Duodenal mucosa (tissue), 2 donors: ENCODE data around the gene CHN1.

Source experiments
- H3K27ac ChIP-seq: one replicate; pipeline ENCODE4 v1.7.0; 2013; ENCODE audit warnings: low read depth, low read length
- H3K27me3 ChIP-seq, 2 donors: one replicate each; pipeline ENCODE4 v1.7.0; 2013; ENCODE audit warnings: low read length in 2 of 2, control low read depth in 1 of 2; ENCODE audit not compliant: insufficient read depth in 2 of 2, control insufficient read depth in 1 of 2
- H3K36me3 ChIP-seq, 2 donors: one replicate each; pipeline ENCODE4 v1.7.0; 2013; ENCODE audit warnings: low read length in 2 of 2, control low read depth in 1 of 2; ENCODE audit not compliant: insufficient read depth in 2 of 2, control insufficient read depth in 1 of 2
- H3K4me1 ChIP-seq, 2 donors: one replicate each; pipeline ENCODE4 v1.7.0; 2013; ENCODE audit warnings: low read length in 2 of 2, control low read depth in 1 of 2; ENCODE audit not compliant: insufficient read depth in 2 of 2, control insufficient read depth in 1 of 2
- H3K4me3 ChIP-seq, 2 donors: one replicate each; pipeline ENCODE4 v1.7.0; 2013; ENCODE audit warnings: low read length in 2 of 2, low read depth in 1 of 2
- H3K9ac ChIP-seq, 2 donors: one replicate each; pipeline ENCODE4 v1.7.0; 2013; ENCODE audit warnings: low read length in 2 of 2, low read depth in 1 of 2
- H3K9me3 ChIP-seq, 2 donors: one replicate each; pipeline ENCODE4 v1.7.0; 2013; ENCODE audit warnings: low read length in 2 of 2, control low read depth in 1 of 2; ENCODE audit not compliant: control insufficient read depth in 1 of 2

CHN1 gene

DNA sequence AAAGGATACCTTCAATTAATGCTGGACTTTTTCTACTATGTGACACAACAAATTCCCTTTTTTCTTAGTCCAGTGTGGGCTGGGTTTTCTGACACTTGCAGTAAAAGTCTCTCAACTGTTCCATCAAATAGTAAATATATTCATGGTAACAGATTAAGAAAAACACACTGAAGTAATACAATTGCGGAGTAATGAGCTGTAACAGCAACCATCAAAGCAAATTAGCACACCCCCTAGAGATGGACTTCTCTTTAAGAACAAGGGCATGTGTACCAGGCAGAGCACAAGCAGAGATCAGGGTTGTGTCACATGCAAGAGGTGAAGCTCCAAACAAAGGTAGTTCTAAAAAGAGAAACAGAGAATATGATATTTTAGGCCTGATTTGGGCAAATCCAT is 168.2 kb downstream of the CHN1 start:
- no peak overlapping the region for H3K9ac ChIP-seq
- no peak overlapping the region for H3K27ac ChIP-seq
- no peaks in the 10 kb centered on the region for H3K27me3 ChIP-seq
- no peak overlapping the region for H3K4me3 ChIP-seq
- H3K36me3 ChIP-seq, result no peaks in the 10 kb centered on the region
- no peaks in the 10 kb centered on the region for H3K9me3 ChIP-seq
- no peaks in the 10 kb centered on the region for H3K4me1 ChIP-seq

DNA sequence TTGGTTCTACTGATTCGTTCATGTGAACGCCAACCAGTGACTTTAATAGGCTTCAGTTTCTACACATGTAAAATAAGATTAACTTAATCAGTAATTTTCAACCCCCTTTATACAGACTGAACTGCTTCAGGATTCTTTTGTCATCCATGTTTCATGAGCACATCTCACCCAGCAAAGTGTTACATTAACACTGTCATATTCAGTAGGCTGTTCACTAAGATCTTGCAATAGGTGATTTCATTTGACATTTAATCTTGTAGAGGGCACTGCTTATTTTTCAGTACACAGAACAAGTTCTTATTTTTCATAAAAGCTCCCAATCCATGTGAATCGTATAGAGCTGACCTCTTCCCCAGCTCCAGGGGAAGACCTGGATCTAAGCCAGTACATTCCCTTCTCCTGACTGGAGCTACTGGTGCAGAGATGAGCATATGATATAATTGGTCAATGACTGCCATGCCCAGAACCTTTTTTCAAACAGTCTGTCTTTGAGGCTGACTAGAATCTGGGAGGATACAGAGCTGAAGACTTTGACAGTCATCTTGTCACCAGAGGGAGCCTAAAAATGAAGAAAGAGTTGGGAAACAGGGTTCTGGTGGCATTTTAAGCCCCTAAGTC is 168.7 kb downstream of the CHN1 start:
- no peak overlapping the region for H3K27ac ChIP-seq

DNA sequence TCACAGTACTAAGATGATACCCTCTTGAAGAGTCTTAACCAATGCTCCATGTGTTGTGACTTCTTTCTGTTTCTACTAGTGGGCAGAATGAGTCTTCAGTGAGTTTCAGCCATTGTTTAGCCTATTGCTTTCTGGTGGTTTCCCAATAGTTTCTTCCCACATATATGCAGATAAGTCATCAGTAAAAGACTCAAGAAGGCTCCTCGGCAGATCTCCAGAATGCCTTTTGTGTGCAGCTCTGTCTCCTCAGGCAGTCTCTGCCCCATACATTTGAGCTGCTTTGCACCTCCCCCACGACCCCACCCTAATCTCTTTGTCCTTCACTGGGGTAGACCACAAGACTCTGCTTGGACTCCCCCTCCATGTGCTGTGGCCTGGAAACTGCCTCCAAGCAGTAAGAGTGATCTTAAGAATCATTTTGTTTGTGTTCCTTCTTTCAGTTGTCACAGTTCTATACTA is 169.4 kb downstream of the CHN1 start:
- no peaks in the 10 kb centered on the region for H3K27me3 ChIP-seq
- no peak overlapping the region for H3K4me3 ChIP-seq
- no peaks in the 10 kb centered on the region for H3K4me1 ChIP-seq
- no peaks in the 10 kb centered on the region for H3K36me3 ChIP-seq
- no peak overlapping the region for H3K27ac ChIP-seq
- no peak overlapping the region for H3K9ac ChIP-seq
- no peaks in the 10 kb centered on the region for H3K9me3 ChIP-seq

More for the DNA sequence above, 168.7 kb downstream of the CHN1 start:
- no peaks in the 10 kb centered on the region for H3K4me1 ChIP-seq
- H3K36me3 ChIP-seq, result no peaks in the 10 kb centered on the region
- no peaks in the 10 kb centered on the region for H3K9me3 ChIP-seq
- H3K9ac ChIP-seq, result no peak overlapping the region
- no peak overlapping the region for H3K4me3 ChIP-seq
- H3K27me3 ChIP-seq, result no peaks in the 10 kb centered on the region

DNA sequence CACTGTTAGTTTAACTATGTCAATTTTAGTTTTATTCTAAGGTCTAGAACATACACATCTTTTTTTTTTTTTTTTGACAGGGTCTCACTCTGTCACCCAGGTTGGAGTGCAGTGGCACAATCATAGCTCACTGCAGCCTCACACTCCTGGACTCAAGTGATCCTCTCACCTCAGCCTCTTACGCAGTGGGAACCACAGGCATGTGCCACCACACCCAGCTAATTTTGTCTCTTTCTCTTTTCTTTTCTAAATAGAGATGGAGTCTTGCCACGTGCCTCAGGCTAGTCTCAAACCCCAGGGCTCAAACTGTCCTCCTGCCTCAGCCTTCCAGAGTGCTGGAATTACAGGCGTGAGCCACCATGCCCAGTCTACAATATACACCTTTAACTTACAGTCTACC is 171.4 kb downstream of the CHN1 start:
- no peak overlapping the region for H3K27ac ChIP-seq

DNA sequence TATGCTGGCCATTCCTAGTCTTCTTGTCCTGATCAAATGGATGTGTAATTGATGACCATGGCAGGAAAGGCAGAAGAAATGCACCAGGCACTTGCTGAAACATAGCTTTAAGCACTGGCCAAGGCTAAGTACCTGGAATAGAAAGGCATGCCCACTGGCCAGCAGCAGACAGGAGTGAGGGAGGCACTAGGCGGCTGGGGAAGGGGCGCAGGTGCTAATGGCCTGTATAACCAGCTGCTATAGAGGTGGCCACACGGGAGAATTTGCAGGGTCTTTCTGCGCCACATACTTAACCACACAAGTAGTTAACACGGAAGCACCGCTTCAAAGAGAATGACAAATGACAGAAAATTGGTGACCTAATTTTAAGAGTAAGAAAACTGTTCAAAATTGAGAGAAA is 174.6 kb downstream of the CHN1 start:
- no peak overlapping the region for H3K4me3 ChIP-seq
- H3K27me3 ChIP-seq, result no peaks in the 10 kb centered on the region

More for the DNA sequence above, 171.4 kb downstream of the CHN1 start:
- Histone ChIP-seq H3K9ac (no peak overlapping the region), H3K36me3 (no peaks in the 10 kb centered on the region), H3K9me3 (no peaks in the 10 kb centered on the region), H3K27me3 (no peaks in the 10 kb centered on the region), H3K4me1 (no peaks in the 10 kb centered on the region), H3K4me3 (no peak overlapping the region)

DNA sequence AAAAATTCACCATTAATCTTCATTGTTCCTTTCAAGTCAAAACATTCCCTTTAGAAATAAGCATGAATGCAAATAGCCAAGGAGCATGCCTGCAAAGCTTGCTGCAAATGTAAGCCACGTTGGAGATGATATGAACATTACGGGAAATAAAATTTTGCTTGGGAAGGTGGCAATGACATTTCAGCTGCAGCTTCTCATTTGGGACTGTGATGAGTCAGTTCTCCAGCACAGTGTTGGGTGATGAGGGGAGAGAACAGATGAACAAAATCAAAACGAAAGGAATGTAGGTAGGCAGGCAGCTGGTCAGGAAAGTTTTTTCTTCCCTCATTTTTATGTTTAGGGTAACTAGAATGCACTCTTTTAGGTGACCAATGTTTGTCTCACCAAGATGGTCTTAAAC is 175.6 kb downstream of the CHN1 start:
- Histone ChIP-seq H3K4me3 (no peak overlapping the region), H3K27me3 (no peaks in the 10 kb centered on the region), H3K9ac (no peak overlapping the region), H3K4me1 (no peaks in the 10 kb centered on the region), H3K27ac (no peak overlapping the region), H3K36me3 (no peaks in the 10 kb centered on the region), H3K9me3 (no peaks in the 10 kb centered on the region)

More for the DNA sequence above, 174.6 kb downstream of the CHN1 start:
- no peaks in the 10 kb centered on the region for H3K4me1 ChIP-seq
- H3K27ac ChIP-seq, result no peak overlapping the region
- no peaks in the 10 kb centered on the region for H3K36me3 ChIP-seq
- no peaks in the 10 kb centered on the region for H3K9me3 ChIP-seq
- no peak overlapping the region for H3K9ac ChIP-seq

DNA sequence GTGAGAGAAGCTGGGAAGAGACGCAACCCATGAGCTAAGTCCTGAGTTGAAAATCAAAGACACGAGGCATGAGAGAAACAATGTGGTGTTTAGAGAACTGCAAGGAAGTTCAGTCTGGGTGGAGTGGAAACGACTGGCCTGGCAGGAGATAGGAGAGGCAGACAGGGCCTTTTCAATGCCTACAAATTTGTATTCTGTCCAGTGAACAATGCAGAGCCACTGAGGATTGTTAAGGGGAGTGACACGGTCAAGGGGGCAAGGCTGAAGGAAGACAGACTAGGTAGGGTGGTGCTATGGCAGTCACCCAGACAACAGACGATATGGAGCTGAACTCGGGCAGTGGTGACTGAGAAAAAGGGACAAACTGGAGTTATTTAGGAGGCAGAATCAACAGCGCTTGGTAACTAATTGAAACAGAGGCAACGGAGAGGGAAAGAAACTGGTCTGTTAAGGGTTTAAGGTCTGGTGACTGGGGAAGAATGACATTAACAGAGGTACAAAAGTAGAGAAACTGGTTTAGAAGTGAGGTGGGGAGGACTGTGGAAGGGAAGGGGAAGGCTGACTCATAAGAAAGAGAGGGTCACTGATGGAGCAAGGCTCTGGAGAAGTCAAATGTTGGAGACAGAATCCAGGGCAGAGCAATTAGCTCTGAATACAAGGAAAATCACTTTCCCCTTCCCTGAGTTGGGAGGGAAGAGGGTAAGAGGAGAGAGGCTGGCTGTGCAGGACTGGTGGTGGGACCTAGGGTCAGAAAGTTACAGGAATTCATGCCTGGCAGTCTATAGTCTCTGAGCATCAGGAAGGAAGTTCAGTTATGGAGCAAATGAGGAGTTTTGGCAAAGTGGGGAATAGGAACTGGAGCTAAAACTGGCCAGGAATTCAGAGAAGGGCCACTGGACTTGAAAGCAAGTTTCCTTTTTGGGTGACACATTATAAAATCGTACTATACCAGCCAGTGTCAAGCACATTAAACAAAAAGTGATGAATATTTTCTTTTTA is 177.5 kb downstream of the CHN1 start:
- Histone ChIP-seq H3K4me1 (no peaks in the 10 kb centered on the region), H3K36me3 (no peaks in the 10 kb centered on the region), H3K9me3 (no peaks in the 10 kb centered on the region), H3K4me3 (no peak overlapping the region), H3K27me3 (no peaks in the 10 kb centered on the region), H3K27ac (no peak overlapping the region), H3K9ac (no peak overlapping the region)

DNA sequence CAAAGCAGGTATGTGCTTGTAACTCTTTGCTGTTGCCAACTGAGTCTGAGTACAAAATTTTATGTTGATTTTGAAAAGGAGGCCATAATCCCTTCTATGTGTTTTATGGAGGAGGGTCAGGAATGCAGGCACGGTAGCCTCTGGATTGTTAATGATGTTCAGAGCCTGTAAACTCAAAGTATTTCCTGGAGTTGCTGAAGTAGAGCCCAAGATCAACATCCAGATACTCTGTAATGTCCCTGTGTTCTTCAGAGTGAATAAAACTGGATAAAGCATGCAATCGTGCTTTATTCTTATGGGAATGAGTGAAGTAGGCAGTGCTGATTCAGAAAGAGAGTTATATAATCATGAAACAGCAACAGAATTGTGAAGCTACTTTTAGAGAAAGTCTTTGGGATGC is 179.1 kb downstream of the CHN1 start:
- Histone ChIP-seq H3K36me3 (no peaks in the 10 kb centered on the region), H3K9ac (no peak overlapping the region), H3K27ac (no peak overlapping the region), H3K27me3 (no peaks in the 10 kb centered on the region), H3K4me1 (no peaks in the 10 kb centered on the region), H3K4me3 (no peak overlapping the region), H3K9me3 (no peaks in the 10 kb centered on the region)

DNA sequence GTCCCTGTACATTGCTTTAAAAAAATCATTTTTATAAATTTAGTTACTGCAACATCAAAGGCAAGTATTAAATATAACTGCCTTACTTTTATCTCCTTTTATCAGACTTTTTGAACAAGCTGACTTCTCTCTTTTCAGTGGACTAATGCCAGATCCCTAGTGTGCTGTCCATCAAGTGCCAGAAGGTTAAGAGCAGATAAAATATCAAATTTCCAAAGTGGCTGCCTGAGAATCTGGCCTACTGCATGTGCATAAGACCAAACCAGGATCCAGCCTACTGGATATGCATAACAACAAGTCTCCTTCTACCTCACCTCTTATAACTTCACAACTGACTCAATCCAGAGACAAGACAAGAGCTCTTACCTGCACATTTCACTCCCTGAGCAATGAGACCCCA is 181.1 kb downstream of the CHN1 start:
- no peaks in the 10 kb centered on the region for H3K36me3 ChIP-seq
- H3K9ac ChIP-seq, result no peak overlapping the region
- no peak overlapping the region for H3K4me3 ChIP-seq
- no peaks in the 10 kb centered on the region for H3K4me1 ChIP-seq
- H3K27ac ChIP-seq, result no peak overlapping the region
- H3K27me3 ChIP-seq, result no peaks in the 10 kb centered on the region
- no peaks in the 10 kb centered on the region for H3K9me3 ChIP-seq

DNA sequence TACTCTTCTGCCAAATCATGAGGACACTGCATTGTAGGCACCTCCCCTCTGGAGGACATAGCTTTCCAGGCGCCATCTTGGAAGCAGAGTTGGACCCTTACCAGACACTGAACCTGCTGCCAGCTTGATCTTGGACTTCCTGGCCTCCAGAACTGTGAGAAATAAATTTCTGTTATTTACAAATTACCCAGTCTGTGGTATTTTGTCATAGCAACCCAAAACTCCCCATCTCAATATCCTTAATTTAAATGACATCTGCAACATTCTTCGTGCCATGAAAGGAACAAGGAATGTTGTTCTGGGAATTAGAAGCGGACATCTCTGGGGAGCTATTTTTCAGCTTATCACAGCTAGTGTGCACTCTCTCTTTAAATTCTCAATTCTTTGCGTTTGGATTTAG is 183.6 kb downstream of the CHN1 start:
- Histone ChIP-seq H3K4me1 (no peaks in the 10 kb centered on the region), H3K4me3 (no peak overlapping the region), H3K27ac (no peak overlapping the region), H3K9me3 (no peaks in the 10 kb centered on the region), H3K9ac (no peak overlapping the region), H3K27me3 (no peaks in the 10 kb centered on the region), H3K36me3 (no peaks in the 10 kb centered on the region)
